HepG2 (cell line): ENCODE results near the gene FAM83G. TPM values are rescaled to one million over a fixed set of nuclear protein-coding genes. Genes with fewer than 3 reads are reported as not detected.

Experiments
- ARID5B ChIP-seq: IDR thresholded peaks from 2 replicates; pipeline ENCODE4 v1.4.0; 2020; ENCODE audit warnings: mild to moderate bottlenecking, missing genetic modification reagents
- E2F5 ChIP-seq: sonication (generic); formaldehyde crosslinking; conservative IDR thresholded peaks from 2 replicates; pipeline ENCODE4 v1.4.0; 2020; ENCODE audit warnings: missing genetic modification reagents
- ETV5 ChIP-seq: IDR thresholded peaks from 2 replicates; pipeline ENCODE4 v1.6.1; 2018; ENCODE audit warnings: missing biosample characterization, missing genetic modification reagents, inconsistent platforms, borderline replicate concordance
- FOXP1 ChIP-seq, 2 experiments: fragments of 450-650 bp in 1 of 2; IDR thresholded peaks; 2 replicates each; pipeline ENCODE4 v1.6.1; 2017 to 2018; ENCODE audit warnings: antibody characterized with exemption in 1 of 2
- IKZF4 ChIP-seq: sonication (generic); formaldehyde crosslinking; IDR thresholded peaks from 2 replicates; pipeline ENCODE4 v1.5.1; 2020; ENCODE audit warnings: borderline replicate concordance, mild to moderate bottlenecking, low read depth, missing genetic modification reagents; ENCODE audit errors: not compliant biosample characterization
- KAT2B ChIP-seq: fragments of 150-350 bp; IDR thresholded peaks from 2 replicates; pipeline ENCODE4 v1.6.1; 2014; ENCODE audit warnings: low read depth, low read length, borderline replicate concordance
- NPAS2 ChIP-seq: sonication (generic); formaldehyde crosslinking; IDR thresholded peaks from 2 replicates; pipeline ENCODE4 v1.8.0; 2022; ENCODE audit warnings: mild to moderate bottlenecking, missing genetic modification reagents, borderline replicate concordance
- STAT5B ChIP-seq: sonication (generic); formaldehyde crosslinking; IDR thresholded peaks from 2 replicates; pipeline ENCODE4 v1.4.0; 2020; ENCODE audit warnings: missing genetic modification reagents
- U2AF1 ChIP-seq: fragments of 200-400 bp; formaldehyde crosslinking; optimal IDR thresholded peaks from 2 replicates; pipeline ENCODE3; 2017; ENCODE audit warnings: mild to moderate bottlenecking, low read depth, low read length
- ZBTB1 ChIP-seq: sonication (generic); formaldehyde crosslinking; IDR thresholded peaks from 2 replicates; pipeline ENCODE4 v1.4.0; 2020; ENCODE audit warnings: missing genetic modification reagents, borderline replicate concordance
- ZBTB4 ChIP-seq: sonication (generic); formaldehyde crosslinking; IDR thresholded peaks from 2 replicates; pipeline ENCODE4 v1.4.0; 2020; ENCODE audit warnings: missing genetic modification reagents, mild to moderate bottlenecking, borderline replicate concordance
- ZNF180 ChIP-seq: sonication (generic); formaldehyde crosslinking; IDR thresholded peaks from 2 replicates; pipeline ENCODE4 v1.4.0; 2020; ENCODE audit warnings: low read depth, missing genetic modification reagents, borderline replicate concordance
- ZNF333 ChIP-seq: sonication (generic); formaldehyde crosslinking; IDR thresholded peaks from 2 replicates; pipeline ENCODE4 v1.4.0; 2020; ENCODE audit warnings: mild to moderate bottlenecking, missing genetic modification reagents, borderline replicate concordance
- ZNF460 ChIP-seq: sonication (generic); formaldehyde crosslinking; IDR thresholded peaks from 2 replicates; pipeline ENCODE4 v1.5.1; 2020; ENCODE audit warnings: missing genetic modification reagents, mild to moderate bottlenecking, borderline replicate concordance
- ZNF501 ChIP-seq: sonication (generic); formaldehyde crosslinking; IDR thresholded peaks from 2 replicates; pipeline ENCODE4 v1.5.1; 2020; ENCODE audit warnings: mild to moderate bottlenecking, moderate library complexity, missing genetic modification reagents
- ZNF510 ChIP-seq: sonication (generic); formaldehyde crosslinking; IDR thresholded peaks from 2 replicates; pipeline ENCODE4 v1.4.0; 2020; ENCODE audit warnings: low read depth, mild to moderate bottlenecking, missing genetic modification reagents
- ZNF7 ChIP-seq: IDR thresholded peaks from 2 replicates; pipeline ENCODE4 v1.6.1; 2016; ENCODE audit warnings: missing biosample characterization, missing genetic modification reagents
- ZNF841 ChIP-seq: sonication (generic); formaldehyde crosslinking; IDR thresholded peaks from 2 replicates; pipeline ENCODE4 v1.8.1; 2023; ENCODE audit warnings: missing genetic modification reagents, borderline replicate concordance
- ZSCAN5A ChIP-seq: sonication (generic); formaldehyde crosslinking; IDR thresholded peaks from 2 replicates; pipeline ENCODE4 v1.8.0; 2022; ENCODE audit warnings: mild to moderate bottlenecking, missing genetic modification reagents, borderline replicate concordance
- polyA plus RNA-seq, 8 experiments: library from polyadenylated mRNA; depleted of rRNA in 3 of 8; stranded (reverse) in 7 of 8; unstranded in 1 of 8; fragments of >200 nt; fragmentation: Illumina TruSeq in 4 of 8; extraction: Trizol in 4 of 8; gene quantifications; 2 replicates each; pipeline versions ENCODE4 v1.2.1 to v1.2.3, GENCODE V29; 2011 to 2016; ENCODE audit warnings: low read depth in 4 of 8, missing spikeins in 1 of 8, mixed read lengths in 1 of 8; ENCODE audit not compliant: insufficient read depth in 1 of 8
- total RNA-seq, 5 experiments: library from RNA; depleted of rRNA; stranded (reverse); fragments of >200 nt; fragmentation: Illumina TruSeq; extraction: Trizol; gene quantifications; 2 replicates each; pipeline ENCODE4 v1.2.3, GENCODE V29; 2016; ENCODE audit warnings: low read depth in 1 of 5

FAM83G gene
- total and polyA plus RNA-seq, 2 of the 13 experiments (the other 11 are each of a cell fraction or from before 2014, with no cell fraction given), result 13.7 to 18.6 TPM

- no peak for TF ChIP-seq ZBTB4 (CRISPR knock-in tag)
- TF ChIP-seq ZNF501 (CRISPR knock-in tag), result no peak
- TF ChIP-seq NPAS2, result no peak
- no peak for TF ChIP-seq U2AF1
- no peak for TF ChIP-seq E2F5
- no peak for TF ChIP-seq ZNF841 (CRISPR knock-in tag)
- TF ChIP-seq FOXP1 (IDR thresholded peaks at IDR 0.05), result no peak
- peak; percentile 66 for TF ChIP-seq FOXP1 (CRISPR knock-in tag; IDR thresholded peaks at IDR 0.05)
- no peak for TF ChIP-seq ZNF460 (CRISPR knock-in tag)
- no peak for TF ChIP-seq ZNF180 (CRISPR knock-in tag)
- peak; percentile 80 for TF ChIP-seq ARID5B (CRISPR knock-in tag)
- TF ChIP-seq IKZF4 (CRISPR knock-in tag), result no peak
- TF ChIP-seq ZNF7 (CRISPR knock-in tag), result no peak
- TF ChIP-seq ZNF333, result no peak
- TF ChIP-seq KAT2B, result no peak
- no peak for TF ChIP-seq ZNF510 (CRISPR knock-in tag)
- TF ChIP-seq ZSCAN5A (CRISPR knock-in tag), result no peak
- no peak for TF ChIP-seq STAT5B (CRISPR knock-in tag)
- TF ChIP-seq ETV5 (CRISPR knock-in tag), result peak; percentile 39; the same call in 1 of the 2 replicates
- TF ChIP-seq ZBTB1 (CRISPR knock-in tag), result no peak
Measured at GRCh38 chr17:18920911-18921441, 83.6 kb downstream of the FAM83G start (continued).
